Astrocyte of the spinal cord (primary cell): ENCODE results near the gene MBNL2.

Source experiments
- DNase-seq: peaks from one replicate; pipeline ENCODE4 v3.0.0; 2011; ENCODE audit warnings: low read depth, low spot score
- H3K4me3 ChIP-seq: 2 replicates; pipeline ENCODE4 v1.5.1; 2011; ENCODE audit warnings: low read depth, mild to moderate bottlenecking, low read length, moderate library complexity
- CTCF ChIP-seq: IDR thresholded peaks from 2 replicates; pipeline ENCODE4 v1.5.1; 2012; ENCODE audit warnings: low read depth, mild to moderate bottlenecking, low read length, inconsistent platforms
- in situ Hi-C: cut with HindIII; loops from 2 replicates; pipeline ENCODE4 v1.10.0; 2017; ENCODE audit warnings: low sequenced_read_pairs

Gene MBNL2

GRCh38 chr13:97252735-97253134 lies 30.6 kb downstream of the MBNL2 start:
- TF ChIP-seq CTCF, result no peak
- in situ Hi-C loops, result no loop called here
- H3K4me3 ChIP-seq, result no peak overlapping the region
- DNase-seq, result no peak

- in situ Hi-C loops, result no loop called here
- TF ChIP-seq CTCF, result no peak
- H3K4me3 ChIP-seq, result no peak overlapping the region
- no peak for DNase-seq
These were observed 31.6 kb downstream of the MBNL2 start for GRCh38 chr13:97253581-97254293.

- peak; percentile 81 for DNase-seq
- TF ChIP-seq CTCF, result no peak
- H3K4me3 ChIP-seq, result no peak overlapping the region
- in situ Hi-C loops, result no loop called here
These were observed 32.7 kb downstream of the MBNL2 start for GRCh38 chr13:97254816-97255215.

GRCh38 chr13:97255515-97256021 lies 33.4 kb downstream of the MBNL2 start:
- in situ Hi-C loops, result no loop called here
- DNase-seq, result peak; percentile 38
- H3K4me3 ChIP-seq, result no peak overlapping the region
- no peak for TF ChIP-seq CTCF

GRCh38 chr13:97256343-97256783 lies 34.2 kb downstream of the MBNL2 start:
- DNase-seq, result peak; percentile 94
- no peak overlapping the region for H3K4me3 ChIP-seq
- no peak for TF ChIP-seq CTCF
- in situ Hi-C loops, result no loop called here

GRCh38 chr13:97257228-97257755 lies 35.2 kb downstream of the MBNL2 start:
- no peak for DNase-seq
- no peak for TF ChIP-seq CTCF
- in situ Hi-C loops, result no loop called here
- H3K4me3 ChIP-seq, result no peak overlapping the region
